HEK293 (cell line): Measurements from ENCODE around the gene DUSP22.

Experiments used
- CTCF ChIA-PET: fragments of 350-600 bp; formaldehyde crosslinking; extraction: SDS; loops from one replicate; lab custom pipeline; 2021; ENCODE audit warnings: antibody characterized with exemption; lab: Yijun Ruan, JAX
- POLR2A ChIA-PET: fragments of 300-600 bp; formaldehyde crosslinking; extraction: SDS; loops from one replicate; lab custom pipeline; 2020; ENCODE audit warnings: antibody characterized with exemption, inconsistent platforms; lab: Yijun Ruan, JAX
- H3K27ac ChIP-seq: fragments of 200-500 bp; sonication (Bioruptor generic); 2 replicates; pipeline ENCODE4 v1.5.1; 2014; ENCODE audit warnings: low read depth, low read length, control low read depth, inconsistent platforms; ENCODE audit errors: extremely low read depth
- H3K36me3 ChIP-seq, 2 experiments: fragments of 200-500 bp in 1 of 2; sonication (Bioruptor generic) in 1 of 2; 1 replicate in 1 of 2; 2 replicates in 1 of 2; pipeline ENCODE4 v1.5.1; 2014 to 2017; ENCODE audit warnings: inconsistent platforms in 2 of 2, low read length in 2 of 2; ENCODE audit not compliant: control insufficient read depth in 2 of 2, insufficient read depth in 1 of 2
- H3K4me1 ChIP-seq: fragments of 200-500 bp; sonication (Bioruptor generic); 2 replicates; pipeline ENCODE4 v1.5.1; 2014; ENCODE audit warnings: mild to moderate bottlenecking, low read length, inconsistent platforms; ENCODE audit not compliant: control insufficient read depth, insufficient read depth
- H3K4me3 ChIP-seq: 2 replicates; pipeline ENCODE4 v1.5.1; 2011; ENCODE audit warnings: low read depth, mild to moderate bottlenecking, control low read depth, low read length, moderate library complexity
- H3K9me3 ChIP-seq: fragments of 200-500 bp; sonication (Bioruptor generic); 2 replicates; pipeline ENCODE4 v1.5.1; 2014; ENCODE audit warnings: low read depth, low read length, inconsistent platforms; ENCODE audit not compliant: control insufficient read depth, insufficient read depth
- BCL11B ChIP-seq: fragments of 450-650 bp; formaldehyde crosslinking; IDR thresholded peaks from 2 replicates; pipeline ENCODE4 v1.5.1; 2016; ENCODE audit warnings: low read depth, missing biosample characterization, missing genetic modification characterization
- IKZF3 ChIP-seq: fragments of 450-650 bp; IDR thresholded peaks from 2 replicates; pipeline ENCODE4 v1.5.0; 2018; ENCODE audit warnings: missing biosample characterization, mild to moderate bottlenecking, missing genetic modification characterization, moderate library complexity
- KLF7 ChIP-seq: fragments of 450-650 bp; formaldehyde crosslinking; IDR thresholded peaks from 2 replicates; pipeline ENCODE4 v1.5.1; 2016; ENCODE audit warnings: missing biosample characterization, missing genetic modification characterization, borderline replicate concordance
- OSR2 ChIP-seq: fragments of 450-650 bp; formaldehyde crosslinking; IDR thresholded peaks from 2 replicates; pipeline ENCODE4 v1.5.1; 2016; ENCODE audit warnings: missing biosample characterization, missing genetic modification characterization
- SP3 ChIP-seq: fragments of 450-650 bp; formaldehyde crosslinking; IDR thresholded peaks from 2 replicates; pipeline ENCODE4 v1.5.1; 2016; ENCODE audit warnings: missing biosample characterization, missing genetic modification characterization
- YY2 ChIP-seq: fragments of 450-650 bp; formaldehyde crosslinking; IDR thresholded peaks from 2 replicates; pipeline ENCODE4 v1.5.1; 2016; ENCODE audit warnings: missing biosample characterization, missing genetic modification characterization
- ZBTB48 ChIP-seq: fragments of 450-650 bp; formaldehyde crosslinking; IDR thresholded peaks from 2 replicates; pipeline ENCODE4 v1.5.1; 2016; ENCODE audit warnings: missing biosample characterization, missing genetic modification characterization
- ZFP37 ChIP-seq: fragments of 450-650 bp; formaldehyde crosslinking; IDR thresholded peaks from 2 replicates; pipeline ENCODE4 v1.5.1; 2016; ENCODE audit warnings: missing biosample characterization, missing genetic modification characterization
- ZNF140 ChIP-seq: fragments of 450-650 bp; formaldehyde crosslinking; IDR thresholded peaks from 2 replicates; pipeline ENCODE4 v1.5.1; 2016; ENCODE audit warnings: missing biosample characterization, missing genetic modification characterization
- ZNF146 ChIP-seq: fragments of 450-650 bp; formaldehyde crosslinking; IDR thresholded peaks from 2 replicates; pipeline ENCODE4 v1.5.1; 2016; ENCODE audit warnings: missing biosample characterization, missing genetic modification characterization
- ZNF16 ChIP-seq: fragments of 450-650 bp; formaldehyde crosslinking; IDR thresholded peaks from 2 replicates; pipeline ENCODE4 v1.5.1; 2016; ENCODE audit warnings: low read depth, missing biosample characterization, missing genetic modification characterization
- ZNF174 ChIP-seq: fragments of 450-650 bp; formaldehyde crosslinking; IDR thresholded peaks from 2 replicates; pipeline ENCODE4 v1.5.0; 2017; ENCODE audit warnings: missing biosample characterization, mild to moderate bottlenecking, missing genetic modification characterization
- ZNF37A ChIP-seq: fragments of 450-650 bp; IDR thresholded peaks from 2 replicates; pipeline ENCODE4 v1.5.1; 2018; ENCODE audit warnings: missing biosample characterization, missing genetic modification characterization
- ZNF416 ChIP-seq: fragments of 450-650 bp; formaldehyde crosslinking; IDR thresholded peaks from 2 replicates; pipeline ENCODE4 v1.5.1; 2016; ENCODE audit warnings: missing biosample characterization, missing genetic modification characterization
- ZNF501 ChIP-seq: fragments of 450-650 bp; formaldehyde crosslinking; IDR thresholded peaks from 2 replicates; pipeline ENCODE4 v1.5.1; 2016; ENCODE audit warnings: missing biosample characterization, missing genetic modification characterization
- ZNF513 ChIP-seq: fragments of 450-650 bp; IDR thresholded peaks from 2 replicates; pipeline ENCODE4 v1.5.1; 2018; ENCODE audit warnings: missing biosample characterization, missing genetic modification characterization
- ZNF544 ChIP-seq: fragments of 450-650 bp; formaldehyde crosslinking; IDR thresholded peaks from 2 replicates; pipeline ENCODE4 v1.5.0; 2017; ENCODE audit warnings: missing biosample characterization, missing genetic modification characterization
- ZNF548 ChIP-seq: fragments of 450-650 bp; formaldehyde crosslinking; IDR thresholded peaks from 2 replicates; pipeline ENCODE4 v1.5.1; 2016; ENCODE audit warnings: missing biosample characterization, missing genetic modification characterization
- ZNF558 ChIP-seq: fragments of 450-650 bp; formaldehyde crosslinking; IDR thresholded peaks from 2 replicates; pipeline ENCODE4 v1.5.1; 2016; ENCODE audit warnings: missing biosample characterization, missing genetic modification characterization
- ZNF561 ChIP-seq: fragments of 450-650 bp; IDR thresholded peaks from 2 replicates; pipeline ENCODE4 v1.5.1; 2018; ENCODE audit warnings: missing biosample characterization, missing genetic modification characterization, borderline replicate concordance
- ZNF623 ChIP-seq: fragments of 450-650 bp; formaldehyde crosslinking; IDR thresholded peaks from 2 replicates; pipeline ENCODE4 v1.5.1; 2016; ENCODE audit warnings: missing biosample characterization, missing genetic modification characterization
- ZNF624 ChIP-seq: fragments of 450-650 bp; formaldehyde crosslinking; IDR thresholded peaks from 2 replicates; pipeline ENCODE4 v1.5.1; 2017; ENCODE audit warnings: missing biosample characterization, missing genetic modification characterization
- ZNF792 ChIP-seq: fragments of 450-650 bp; formaldehyde crosslinking; IDR thresholded peaks from 2 replicates; pipeline ENCODE4 v1.5.1; 2016; ENCODE audit warnings: missing biosample characterization, missing genetic modification characterization
- ZNF830 ChIP-seq: fragments of 450-650 bp; IDR thresholded peaks from 2 replicates; pipeline ENCODE4 v1.5.0; 2018; ENCODE audit warnings: missing biosample characterization, missing genetic modification characterization, low read depth, mild to moderate bottlenecking, moderate library complexity
- TF ChIP-seq, protein P1 (sequence below): fragments of 450-650 bp; formaldehyde crosslinking; IDR thresholded peaks from 2 replicates; pipeline ENCODE4 v1.5.1; 2016; ENCODE audit warnings: missing biosample characterization, missing genetic modification characterization
- TF ChIP-seq, protein P2 (sequence below): fragments of 450-650 bp; formaldehyde crosslinking; IDR thresholded peaks from 2 replicates; pipeline ENCODE4; 2016; ENCODE audit warnings: missing biosample characterization, missing genetic modification characterization
- TF ChIP-seq, protein P3 (sequence below): fragments of 450-650 bp; formaldehyde crosslinking; IDR thresholded peaks from 2 replicates; pipeline ENCODE4 v1.5.1; 2016; ENCODE audit warnings: missing biosample characterization, missing genetic modification characterization

Gene DUSP22

DNA sequence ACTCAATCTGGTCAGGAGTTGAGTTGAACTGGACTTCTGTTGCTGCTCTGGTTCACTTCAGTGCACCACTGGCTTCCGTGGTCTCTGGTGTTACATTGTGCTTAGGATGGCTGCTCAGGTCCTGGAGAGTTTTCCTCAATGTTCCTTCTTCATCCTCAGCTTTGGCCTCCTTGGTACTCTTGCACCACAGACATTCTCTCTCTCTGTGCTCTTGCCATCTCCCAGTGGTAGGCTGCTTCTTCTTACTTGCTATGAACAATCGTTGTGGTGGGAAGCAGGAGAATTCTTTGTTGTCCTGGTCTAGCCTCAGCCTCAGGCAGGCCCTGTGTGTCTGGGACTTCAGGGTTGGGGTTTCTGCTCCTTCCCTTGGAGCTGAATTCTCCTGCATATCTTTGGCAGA, 14.5 kb upstream of the DUSP22 start (continued):
- TF ChIP-seq, protein P1, sequence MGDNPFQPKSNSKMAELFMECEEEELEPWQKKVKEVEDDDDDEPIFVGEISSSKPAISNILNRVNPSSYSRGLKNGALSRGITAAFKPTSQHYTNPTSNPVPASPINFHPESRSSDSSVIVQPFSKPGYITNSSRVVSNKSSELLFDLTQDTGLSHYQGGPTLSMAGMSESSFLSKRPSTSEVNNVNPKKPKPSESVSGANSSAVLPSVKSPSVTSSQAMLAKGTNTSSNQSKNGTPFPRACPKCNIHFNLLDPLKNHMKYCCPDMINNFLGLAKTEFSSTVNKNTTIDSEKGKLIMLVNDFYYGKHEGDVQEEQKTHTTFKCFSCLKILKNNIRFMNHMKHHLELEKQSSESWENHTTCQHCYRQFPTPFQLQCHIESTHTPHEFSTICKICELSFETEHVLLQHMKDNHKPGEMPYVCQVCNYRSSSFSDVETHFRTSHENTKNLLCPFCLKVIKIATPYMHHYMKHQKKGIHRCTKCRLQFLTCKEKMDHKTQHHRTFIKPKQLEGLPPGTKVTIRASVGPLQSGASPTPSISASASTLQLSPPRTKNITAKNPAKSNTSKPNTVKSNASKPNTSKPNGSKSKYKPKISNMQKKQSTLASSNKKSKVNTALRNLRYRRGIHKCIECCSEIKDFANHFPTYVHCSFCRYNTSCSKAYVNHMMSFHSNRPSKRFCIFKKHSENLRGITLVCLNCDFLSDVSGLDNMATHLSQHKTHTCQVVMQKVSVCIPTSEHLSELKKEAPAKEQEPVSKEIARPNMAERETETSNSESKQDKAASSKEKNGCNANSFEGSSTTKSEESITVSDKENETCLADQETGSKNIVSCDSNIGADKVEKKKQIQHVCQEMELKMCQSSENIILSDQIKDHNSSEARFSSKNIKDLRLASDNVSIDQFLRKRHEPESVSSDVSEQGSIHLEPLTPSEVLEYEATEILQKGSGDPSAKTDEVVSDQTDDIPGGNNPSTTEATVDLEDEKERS (tag by site-specific recombination): no peak
- TF ChIP-seq SP3 (tag by site-specific recombination) (no peak), ZNF146 (no peak), IKZF3 (tag by site-specific recombination) (no peak), ZNF37A (no peak), OSR2 (tag by site-specific recombination) (no peak), ZNF174 (tag by site-specific recombination) (no peak)
- TF ChIP-seq, protein P2, sequence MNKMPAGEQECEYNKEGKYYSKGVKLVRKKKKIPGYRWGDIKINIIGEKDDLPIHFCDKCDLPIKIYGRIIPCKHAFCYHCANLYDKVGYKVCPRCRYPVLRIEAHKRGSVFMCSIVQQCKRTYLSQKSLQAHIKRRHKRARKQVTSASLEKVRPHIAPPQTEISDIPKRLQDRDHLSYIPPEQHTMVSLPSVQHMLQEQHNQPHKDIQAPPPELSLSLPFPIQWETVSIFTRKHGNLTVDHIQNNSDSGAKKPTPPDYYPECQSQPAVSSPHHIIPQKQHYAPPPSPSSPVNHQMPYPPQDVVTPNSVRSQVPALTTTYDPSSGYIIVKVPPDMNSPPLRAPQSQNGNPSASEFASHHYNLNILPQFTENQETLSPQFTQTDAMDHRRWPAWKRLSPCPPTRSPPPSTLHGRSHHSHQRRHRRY (tag by site-specific recombination): no peak

DNA sequence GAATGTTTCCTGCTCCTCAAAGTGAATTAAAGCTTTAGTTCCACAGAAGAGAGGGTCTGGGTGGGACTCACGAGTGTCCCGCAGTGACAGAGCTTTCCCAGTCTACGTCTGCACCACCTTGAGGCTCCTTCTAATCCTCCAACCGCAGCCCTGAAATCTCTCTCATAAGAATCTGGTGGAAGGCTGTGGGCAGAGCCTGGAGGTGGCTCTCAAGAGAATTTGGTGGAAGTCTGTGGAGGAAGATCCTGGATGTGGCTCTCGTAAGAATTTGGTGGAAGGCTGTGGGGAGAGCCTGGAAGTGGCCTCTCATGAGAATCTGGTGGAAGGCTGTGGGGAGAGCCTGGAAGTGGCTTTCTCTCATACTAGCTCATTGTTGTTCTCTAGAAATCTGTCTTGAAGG, 13.8 kb upstream of the DUSP22 start:
- no peak overlapping the region for H3K27ac ChIP-seq
- no peak overlapping the region for H3K4me3 ChIP-seq
- no peaks in the 10 kb centered on the region for H3K4me1 ChIP-seq
- no peaks in the 10 kb centered on the region for H3K9me3 ChIP-seq
- POLR2A ChIA-PET: no interaction called here
- TF ChIP-seq ZNF544: no peak
- no peak for TF ChIP-seq ZNF16 (tag by site-specific recombination)
- TF ChIP-seq YY2 (tag by site-specific recombination): no peak
- TF ChIP-seq, all 188 proteins: peak for 0
- CTCF ChIA-PET: interaction anchor here (0.7 to 0.9 kb wide), 3 partner anchors 34 to 90 kb away, joined by 3 read pairs; no protein-coding TSS in a partner anchor
- no peaks in the 10 kb centered on the region for H3K36me3 ChIP-seq

DNA sequence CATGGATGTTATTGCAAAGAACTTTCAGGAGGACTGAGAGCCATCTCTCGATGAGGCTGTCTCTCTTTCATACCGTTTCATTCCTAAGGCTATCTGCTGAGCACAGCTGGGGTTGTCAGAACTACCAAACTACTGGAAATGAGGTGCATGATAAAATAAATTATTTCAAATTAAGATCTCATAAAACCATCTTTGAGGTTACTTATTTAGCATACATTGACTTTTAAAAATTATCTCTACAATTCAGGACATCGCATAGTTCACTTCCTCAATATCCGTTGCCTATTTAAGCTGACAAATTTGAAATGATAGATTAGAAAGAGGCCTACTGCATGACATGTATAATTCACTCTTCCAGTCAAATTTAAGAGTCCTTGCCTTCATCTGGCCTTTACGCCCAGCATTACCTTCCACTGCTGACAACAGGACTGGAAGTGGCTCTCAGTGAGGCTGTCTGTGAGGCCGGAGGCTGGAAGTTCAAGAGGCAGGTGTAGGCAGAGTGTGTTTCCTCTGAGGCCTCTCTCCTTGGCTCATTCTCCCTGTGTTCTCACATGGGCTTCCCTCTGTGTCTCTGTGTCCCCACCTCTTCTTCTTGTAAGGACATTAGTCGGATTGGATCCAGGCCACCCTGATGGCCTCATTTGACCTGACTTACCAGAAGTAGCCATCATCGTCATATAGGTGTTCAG, 12.8 kb upstream of the DUSP22 start:
- Histone ChIP-seq H3K9me3 (no peaks in the 10 kb centered on the region), H3K4me1 (no peaks in the 10 kb centered on the region), H3K27ac (no peak overlapping the region), H3K36me3 (no peaks in the 10 kb centered on the region), H3K4me3 (no peak overlapping the region)
- ChIA-PET CTCF (interaction anchor here (0.8 to 0.9 kb wide), 2 partner anchors 88 to 91 kb away, joined by 3 read pairs; no protein-coding TSS in a partner anchor), POLR2A (interaction anchor here (0.7 kb wide), 1 partner anchor 9 kb away, joined by 5 read pairs; no protein-coding TSS in a partner anchor)
- no peak for TF ChIP-seq KLF7 (tag by site-specific recombination)
- TF ChIP-seq ZFP37 (tag by site-specific recombination): no peak
- no peak for TF ChIP-seq ZBTB48
- no peak for TF ChIP-seq BCL11B
- no peak for TF ChIP-seq ZNF416 (tag by site-specific recombination)
- TF ChIP-seq ZNF624 (tag by site-specific recombination): no peak
- TF ChIP-seq ZNF548 (tag by site-specific recombination): no peak
- no peak for TF ChIP-seq ZNF623 (tag by site-specific recombination)
- TF ChIP-seq ZNF174 (tag by site-specific recombination): no peak
- TF ChIP-seq ZNF501 (tag by site-specific recombination): no peak
- TF ChIP-seq ZNF830 (tag by site-specific recombination): no peak
- TF ChIP-seq, protein P3, sequence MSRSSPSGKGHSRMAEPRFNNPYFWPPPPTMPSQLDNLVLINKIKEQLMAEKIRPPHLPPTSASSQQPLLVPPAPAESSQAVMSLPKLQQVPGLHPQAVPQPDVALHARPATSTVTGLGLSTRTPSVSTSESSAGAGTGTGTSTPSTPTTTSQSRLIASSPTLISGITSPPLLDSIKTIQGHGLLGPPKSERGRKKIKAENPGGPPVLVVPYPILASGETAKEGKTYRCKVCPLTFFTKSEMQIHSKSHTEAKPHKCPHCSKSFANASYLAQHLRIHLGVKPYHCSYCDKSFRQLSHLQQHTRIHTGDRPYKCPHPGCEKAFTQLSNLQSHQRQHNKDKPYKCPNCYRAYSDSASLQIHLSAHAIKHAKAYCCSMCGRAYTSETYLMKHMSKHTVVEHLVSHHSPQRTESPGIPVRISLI (tag by site-specific recombination): no peak
- TF ChIP-seq ZNF561: no peak
- no peak for TF ChIP-seq ZNF140 (tag by site-specific recombination)
- TF ChIP-seq ZNF513 (tag by site-specific recombination): no peak
- no peak for TF ChIP-seq ZNF558 (tag by site-specific recombination)
- no peak for TF ChIP-seq ZNF792 (tag by site-specific recombination)
